HepG2 (cell line): ENCODE data around the gene CNTD1. TPM values are rescaled to one million over a fixed set of nuclear protein-coding genes. Genes with fewer than 3 reads are reported as not detected.

Experiments used
- HOXA9 ChIP-seq: sonication (generic); formaldehyde crosslinking; IDR thresholded peaks from 2 replicates; pipeline ENCODE4 v1.8.1; 2022; ENCODE audit warnings: missing genetic modification reagents, mild to moderate bottlenecking, moderate library complexity, borderline replicate concordance
- NFE2 ChIP-seq: sonication (generic); formaldehyde crosslinking; IDR thresholded peaks from 2 replicates; pipeline ENCODE4 v1.4.0; 2020; ENCODE audit warnings: missing genetic modification reagents
- PITX1 ChIP-seq: sonication (generic); formaldehyde crosslinking; IDR thresholded peaks from 2 replicates; pipeline ENCODE4 v1.5.1; 2020; ENCODE audit warnings: mild to moderate bottlenecking, missing genetic modification reagents
- ZFP36L1 ChIP-seq: sonication (generic); formaldehyde crosslinking; IDR thresholded peaks from 2 replicates; pipeline ENCODE4 v1.8.0; 2022; ENCODE audit warnings: mild to moderate bottlenecking, missing genetic modification reagents, moderate library complexity
- ZNF12 ChIP-seq: sonication (generic); formaldehyde crosslinking; IDR thresholded peaks from 2 replicates; pipeline ENCODE4 v1.5.0; 2020; ENCODE audit warnings: missing genetic modification reagents
- ZNF326 ChIP-seq: sonication (generic); formaldehyde crosslinking; IDR thresholded peaks from 2 replicates; pipeline ENCODE4 v1.4.0; 2020; ENCODE audit warnings: missing genetic modification reagents, borderline replicate concordance
- ZNF441 ChIP-seq: sonication (generic); formaldehyde crosslinking; IDR thresholded peaks from 2 replicates; pipeline ENCODE4 v1.7.0; 2021; ENCODE audit warnings: missing genetic modification reagents, borderline replicate concordance
- ZSCAN20 ChIP-seq: sonication (generic); formaldehyde crosslinking; IDR thresholded peaks from 2 replicates; pipeline ENCODE4 v1.4.0; 2020; ENCODE audit warnings: missing genetic modification reagents, mild to moderate bottlenecking, borderline replicate concordance
- polyA plus RNA-seq, 8 experiments: library from polyadenylated mRNA; depleted of rRNA in 3 of 8; stranded (reverse) in 7 of 8; unstranded in 1 of 8; fragments of >200 nt; fragmentation: Illumina TruSeq in 4 of 8; extraction: Trizol in 4 of 8; gene quantifications; 2 replicates each; pipeline versions ENCODE4 v1.2.1 to v1.2.3, GENCODE V29; 2011 to 2016; ENCODE audit warnings: low read depth in 4 of 8, missing spikeins in 1 of 8, mixed read lengths in 1 of 8; ENCODE audit not compliant: insufficient read depth in 1 of 8
- total RNA-seq, 5 experiments: library from RNA; depleted of rRNA; stranded (reverse); fragments of >200 nt; fragmentation: Illumina TruSeq; extraction: Trizol; gene quantifications; 2 replicates each; pipeline ENCODE4 v1.2.3, GENCODE V29; 2016; ENCODE audit warnings: low read depth in 1 of 5
- TF ChIP-seq, protein P1 (sequence below): sonication (generic); formaldehyde crosslinking; IDR thresholded peaks from 2 replicates; pipeline ENCODE4 v1.5.0; 2020; ENCODE audit warnings: mild to moderate bottlenecking, missing genetic modification reagents
- TF ChIP-seq, protein P2 (sequence below): sonication (generic); formaldehyde crosslinking; IDR thresholded peaks from 2 replicates; pipeline ENCODE4 v1.5.0; 2020; ENCODE audit warnings: missing genetic modification reagents, mild to moderate bottlenecking, borderline replicate concordance
- TF ChIP-seq, protein P3 (sequence below): sonication (generic); formaldehyde crosslinking; conservative IDR thresholded peaks from 2 replicates; pipeline ENCODE4 v1.8.1; 2023; ENCODE audit warnings: missing genetic modification reagents
- TF ChIP-seq, protein P4 (sequence below): sonication (generic); formaldehyde crosslinking; IDR thresholded peaks from 2 replicates; pipeline ENCODE4 v1.4.0; 2020; ENCODE audit warnings: missing genetic modification reagents
- TF ChIP-seq, protein P5 (sequence below): sonication (generic); formaldehyde crosslinking; IDR thresholded peaks from 2 replicates; pipeline ENCODE4 v1.5.1; 2020; ENCODE audit warnings: mild to moderate bottlenecking, missing genetic modification reagents, moderate library complexity

CNTD1 gene
- total and polyA plus RNA-seq, 2 of the 13 experiments (the other 11 are each of a cell fraction or from before 2014, with no cell fraction given): 0.11 to 0.15 TPM

DNA sequence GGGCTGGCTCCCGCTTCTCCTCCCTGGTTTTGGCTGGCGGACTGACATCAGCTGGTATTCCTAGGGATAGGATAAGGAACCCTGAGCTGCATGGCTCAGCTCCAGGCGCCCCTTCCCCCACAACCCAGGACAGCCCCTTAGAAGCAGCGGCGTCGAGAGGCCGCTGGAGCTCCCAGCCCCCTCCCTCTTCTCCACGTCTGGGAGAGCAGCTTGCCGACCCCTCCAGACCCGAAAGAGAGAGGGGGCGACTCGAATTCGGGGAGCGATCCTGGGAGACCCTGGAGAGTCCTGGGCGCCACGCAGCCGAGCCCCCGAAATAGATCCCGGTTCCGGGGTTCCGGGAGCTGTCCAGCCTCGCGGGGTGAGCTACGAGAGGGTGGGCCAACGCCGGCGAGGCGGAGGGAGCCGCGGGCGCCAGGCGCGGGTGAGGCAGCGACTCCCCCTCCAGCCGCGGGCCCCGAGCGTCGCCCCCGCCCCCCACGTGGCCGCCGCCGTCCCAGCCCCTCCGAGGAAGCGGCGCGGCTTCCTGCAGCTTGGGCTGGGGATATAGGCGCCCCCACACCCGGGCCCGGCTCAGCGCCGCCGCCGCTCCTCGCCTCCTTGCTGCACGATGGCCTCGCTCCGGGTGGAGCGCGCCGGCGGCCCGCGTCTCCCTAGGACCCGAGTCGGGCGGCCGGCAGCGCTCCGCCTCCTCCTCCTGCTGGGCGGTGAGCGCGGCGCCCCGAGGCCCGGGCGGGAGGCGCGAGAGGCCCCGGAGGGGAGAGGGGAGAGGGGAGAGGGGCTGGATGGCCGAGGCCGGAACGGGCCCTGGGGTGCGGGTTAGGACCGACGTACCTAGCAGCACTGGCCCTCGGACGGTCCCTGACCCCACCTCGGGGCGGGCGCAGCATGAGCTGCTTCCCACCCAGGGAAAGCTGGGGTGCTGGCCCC is 37.7 kb upstream of the CNTD1 start, which contains the start of gene RAMP2 (continued):
- TF ChIP-seq, protein P1, sequence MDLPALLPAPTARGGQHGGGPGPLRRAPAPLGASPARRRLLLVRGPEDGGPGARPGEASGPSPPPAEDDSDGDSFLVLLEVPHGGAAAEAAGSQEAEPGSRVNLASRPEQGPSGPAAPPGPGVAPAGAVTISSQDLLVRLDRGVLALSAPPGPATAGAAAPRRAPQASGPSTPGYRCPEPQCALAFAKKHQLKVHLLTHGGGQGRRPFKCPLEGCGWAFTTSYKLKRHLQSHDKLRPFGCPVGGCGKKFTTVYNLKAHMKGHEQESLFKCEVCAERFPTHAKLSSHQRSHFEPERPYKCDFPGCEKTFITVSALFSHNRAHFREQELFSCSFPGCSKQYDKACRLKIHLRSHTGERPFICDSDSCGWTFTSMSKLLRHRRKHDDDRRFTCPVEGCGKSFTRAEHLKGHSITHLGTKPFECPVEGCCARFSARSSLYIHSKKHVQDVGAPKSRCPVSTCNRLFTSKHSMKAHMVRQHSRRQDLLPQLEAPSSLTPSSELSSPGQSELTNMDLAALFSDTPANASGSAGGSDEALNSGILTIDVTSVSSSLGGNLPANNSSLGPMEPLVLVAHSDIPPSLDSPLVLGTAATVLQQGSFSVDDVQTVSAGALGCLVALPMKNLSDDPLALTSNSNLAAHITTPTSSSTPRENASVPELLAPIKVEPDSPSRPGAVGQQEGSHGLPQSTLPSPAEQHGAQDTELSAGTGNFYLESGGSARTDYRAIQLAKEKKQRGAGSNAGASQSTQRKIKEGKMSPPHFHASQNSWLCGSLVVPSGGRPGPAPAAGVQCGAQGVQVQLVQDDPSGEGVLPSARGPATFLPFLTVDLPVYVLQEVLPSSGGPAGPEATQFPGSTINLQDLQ (CRISPR knock-in tag): no peak
- TF ChIP-seq, protein P2, sequence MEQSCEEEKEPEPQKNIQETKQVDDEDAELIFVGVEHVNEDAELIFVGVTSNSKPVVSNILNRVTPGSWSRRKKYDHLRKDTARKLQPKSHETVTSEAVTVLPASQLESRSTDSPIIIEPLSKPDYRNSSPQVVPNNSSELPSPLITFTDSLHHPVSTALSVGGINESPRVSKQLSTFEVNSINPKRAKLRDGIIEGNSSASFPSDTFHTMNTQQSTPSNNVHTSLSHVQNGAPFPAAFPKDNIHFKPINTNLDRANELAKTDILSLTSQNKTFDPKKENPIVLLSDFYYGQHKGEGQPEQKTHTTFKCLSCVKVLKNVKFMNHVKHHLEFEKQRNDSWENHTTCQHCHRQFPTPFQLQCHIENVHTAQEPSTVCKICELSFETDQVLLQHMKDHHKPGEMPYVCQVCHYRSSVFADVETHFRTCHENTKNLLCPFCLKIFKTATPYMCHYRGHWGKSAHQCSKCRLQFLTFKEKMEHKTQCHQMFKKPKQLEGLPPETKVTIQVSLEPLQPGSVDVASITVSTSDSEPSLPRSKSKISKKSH (CRISPR knock-in tag): no peak
- TF ChIP-seq, protein P3, sequence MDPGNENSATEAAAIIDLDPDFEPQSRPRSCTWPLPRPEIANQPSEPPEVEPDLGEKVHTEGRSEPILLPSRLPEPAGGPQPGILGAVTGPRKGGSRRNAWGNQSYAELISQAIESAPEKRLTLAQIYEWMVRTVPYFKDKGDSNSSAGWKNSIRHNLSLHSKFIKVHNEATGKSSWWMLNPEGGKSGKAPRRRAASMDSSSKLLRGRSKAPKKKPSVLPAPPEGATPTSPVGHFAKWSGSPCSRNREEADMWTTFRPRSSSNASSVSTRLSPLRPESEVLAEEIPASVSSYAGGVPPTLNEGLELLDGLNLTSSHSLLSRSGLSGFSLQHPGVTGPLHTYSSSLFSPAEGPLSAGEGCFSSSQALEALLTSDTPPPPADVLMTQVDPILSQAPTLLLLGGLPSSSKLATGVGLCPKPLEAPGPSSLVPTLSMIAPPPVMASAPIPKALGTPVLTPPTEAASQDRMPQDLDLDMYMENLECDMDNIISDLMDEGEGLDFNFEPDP (CRISPR knock-in tag): no peak
- no peak for TF ChIP-seq ZSCAN20
- peak; percentile 37; the same call in 1 of the 2 replicates for TF ChIP-seq PITX1 (CRISPR knock-in tag)
- TF ChIP-seq ZNF12 (CRISPR knock-in tag): no peak
- TF ChIP-seq, protein P4, sequence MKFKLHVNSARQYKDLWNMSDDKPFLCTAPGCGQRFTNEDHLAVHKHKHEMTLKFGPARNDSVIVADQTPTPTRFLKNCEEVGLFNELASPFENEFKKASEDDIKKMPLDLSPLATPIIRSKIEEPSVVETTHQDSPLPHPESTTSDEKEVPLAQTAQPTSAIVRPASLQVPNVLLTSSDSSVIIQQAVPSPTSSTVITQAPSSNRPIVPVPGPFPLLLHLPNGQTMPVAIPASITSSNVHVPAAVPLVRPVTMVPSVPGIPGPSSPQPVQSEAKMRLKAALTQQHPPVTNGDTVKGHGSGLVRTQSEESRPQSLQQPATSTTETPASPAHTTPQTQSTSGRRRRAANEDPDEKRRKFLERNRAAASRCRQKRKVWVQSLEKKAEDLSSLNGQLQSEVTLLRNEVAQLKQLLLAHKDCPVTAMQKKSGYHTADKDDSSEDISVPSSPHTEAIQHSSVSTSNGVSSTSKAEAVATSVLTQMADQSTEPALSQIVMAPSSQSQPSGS (CRISPR knock-in tag): no peak
- peak; percentile 76; the same call in 1 of the 2 replicates for TF ChIP-seq ZNF441 (CRISPR knock-in tag)
- no peak for TF ChIP-seq HOXA9
- TF ChIP-seq ZFP36L1 (CRISPR knock-in tag): peak; percentile 73; the same call in 1 of the 2 replicates
- no peak for TF ChIP-seq NFE2 (CRISPR knock-in tag)
- TF ChIP-seq, protein P5, sequence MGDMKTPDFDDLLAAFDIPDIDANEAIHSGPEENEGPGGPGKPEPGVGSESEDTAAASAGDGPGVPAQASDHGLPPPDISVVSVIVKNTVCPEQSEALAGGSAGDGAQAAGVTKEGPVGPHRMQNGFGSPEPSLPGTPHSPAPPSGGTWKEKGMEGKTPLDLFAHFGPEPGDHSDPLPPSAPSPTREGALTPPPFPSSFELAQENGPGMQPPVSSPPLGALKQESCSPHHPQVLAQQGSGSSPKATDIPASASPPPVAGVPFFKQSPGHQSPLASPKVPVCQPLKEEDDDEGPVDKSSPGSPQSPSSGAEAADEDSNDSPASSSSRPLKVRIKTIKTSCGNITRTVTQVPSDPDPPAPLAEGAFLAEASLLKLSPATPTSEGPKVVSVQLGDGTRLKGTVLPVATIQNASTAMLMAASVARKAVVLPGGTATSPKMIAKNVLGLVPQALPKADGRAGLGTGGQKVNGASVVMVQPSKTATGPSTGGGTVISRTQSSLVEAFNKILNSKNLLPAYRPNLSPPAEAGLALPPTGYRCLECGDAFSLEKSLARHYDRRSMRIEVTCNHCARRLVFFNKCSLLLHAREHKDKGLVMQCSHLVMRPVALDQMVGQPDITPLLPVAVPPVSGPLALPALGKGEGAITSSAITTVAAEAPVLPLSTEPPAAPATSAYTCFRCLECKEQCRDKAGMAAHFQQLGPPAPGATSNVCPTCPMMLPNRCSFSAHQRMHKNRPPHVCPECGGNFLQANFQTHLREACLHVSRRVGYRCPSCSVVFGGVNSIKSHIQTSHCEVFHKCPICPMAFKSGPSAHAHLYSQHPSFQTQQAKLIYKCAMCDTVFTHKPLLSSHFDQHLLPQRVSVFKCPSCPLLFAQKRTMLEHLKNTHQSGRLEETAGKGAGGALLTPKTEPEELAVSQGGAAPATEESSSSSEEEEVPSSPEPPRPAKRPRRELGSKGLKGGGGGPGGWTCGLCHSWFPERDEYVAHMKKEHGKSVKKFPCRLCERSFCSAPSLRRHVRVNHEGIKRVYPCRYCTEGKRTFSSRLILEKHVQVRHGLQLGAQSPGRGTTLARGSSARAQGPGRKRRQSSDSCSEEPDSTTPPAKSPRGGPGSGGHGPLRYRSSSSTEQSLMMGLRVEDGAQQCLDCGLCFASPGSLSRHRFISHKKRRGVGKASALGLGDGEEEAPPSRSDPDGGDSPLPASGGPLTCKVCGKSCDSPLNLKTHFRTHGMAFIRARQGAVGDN (CRISPR knock-in tag): peak; percentile 85
- no peak for TF ChIP-seq ZNF326 (CRISPR knock-in tag)
